Measurements from ENCODE around the gene CLMP. TPM values are rescaled to one million over a fixed set of nuclear protein-coding genes. Genes with fewer than 3 reads are reported as not detected.

Gene CLMP
- total and polyA plus RNA-seq, 9 of the 15 experiments (the other 6 are each of a cell fraction or from before 2014, with no cell fraction given) = 0.02 to 0.15 (median 0.03) TPM; not detected in 6

DNA sequence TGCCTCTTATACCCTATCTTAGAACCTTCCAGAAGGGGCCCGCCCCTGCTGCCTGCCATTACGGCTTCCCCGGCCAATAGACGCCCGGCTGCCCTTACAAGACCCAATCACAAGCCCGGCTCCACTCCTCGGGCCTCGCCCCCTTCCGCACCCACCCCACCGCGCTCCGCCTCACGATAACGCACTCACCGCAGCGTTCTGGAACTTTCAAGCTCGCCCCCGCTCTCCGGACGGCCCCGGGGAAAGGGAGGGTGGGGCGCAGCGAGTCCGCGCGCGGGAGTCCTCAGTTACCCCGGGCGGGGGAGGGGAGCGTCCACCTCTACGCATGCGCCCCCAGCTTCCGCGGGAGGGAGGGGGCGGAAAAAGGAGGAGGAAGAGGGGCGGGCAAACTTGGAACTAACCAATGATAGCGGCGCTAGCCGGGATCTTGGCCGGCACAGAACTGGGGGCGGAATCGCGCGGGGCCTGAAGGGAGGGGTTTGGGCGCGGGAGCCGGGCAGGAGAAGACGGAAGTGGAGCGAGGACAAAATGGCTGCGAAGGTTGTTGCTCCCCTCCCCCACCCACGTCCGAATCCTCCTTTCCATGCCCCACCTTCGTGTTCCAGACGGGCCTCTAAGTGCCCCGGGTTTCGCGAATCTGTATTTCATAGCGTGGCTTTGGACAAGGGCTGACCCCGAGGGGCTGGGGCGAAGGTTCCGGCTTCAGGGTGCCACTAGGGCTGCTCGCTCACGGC is 132.7 kb downstream of the CLMP start (continued):
- TF ChIP-seq RBM34 (IDR thresholded peaks at IDR 0.05; ENCODE audit: borderline replicate concordance, insufficient read depth, low read length) = no peak
- no peak for TF ChIP-seq ESRRB (CRISPR knock-in tag; IDR thresholded peaks at IDR 0.05; ENCODE audit: borderline replicate concordance)
- peak; percentile 26; the same call in 1 of the 2 replicates for TF ChIP-seq CREB1 (IDR thresholded peaks at IDR 0.05)
- TF ChIP-seq CREB1 (CRISPR knock-in tag; IDR thresholded peaks at IDR 0.05) = no peak
- TF ChIP-seq RAD21 (CRISPR knock-in tag; conservative IDR thresholded peaks at IDR 0.05 in 1 of 2, IDR thresholded peaks at IDR 0.05 in 1 of 2) = no peak
- TF ChIP-seq ZNF354B (CRISPR knock-in tag; IDR thresholded peaks at IDR 0.05) = no peak
- TF ChIP-seq CXXC5 (CRISPR knock-in tag; IDR thresholded peaks at IDR 0.05) = peak; percentile 92
- TF ChIP-seq, protein P1, sequence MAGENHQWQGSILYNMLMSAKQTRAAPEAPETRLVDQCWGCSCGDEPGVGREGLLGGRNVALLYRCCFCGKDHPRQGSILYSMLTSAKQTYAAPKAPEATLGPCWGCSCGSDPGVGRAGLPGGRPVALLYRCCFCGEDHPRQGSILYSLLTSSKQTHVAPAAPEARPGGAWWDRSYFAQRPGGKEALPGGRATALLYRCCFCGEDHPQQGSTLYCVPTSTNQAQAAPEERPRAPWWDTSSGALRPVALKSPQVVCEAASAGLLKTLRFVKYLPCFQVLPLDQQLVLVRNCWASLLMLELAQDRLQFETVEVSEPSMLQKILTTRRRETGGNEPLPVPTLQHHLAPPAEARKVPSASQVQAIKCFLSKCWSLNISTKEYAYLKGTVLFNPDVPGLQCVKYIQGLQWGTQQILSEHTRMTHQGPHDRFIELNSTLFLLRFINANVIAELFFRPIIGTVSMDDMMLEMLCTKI (IDR thresholded peaks at IDR 0.05; ENCODE audit: partially characterized antibody) = no peak
- TF ChIP-seq CCNT2 (IDR thresholded peaks at IDR 0.05; ENCODE audit: borderline replicate concordance, extremely low read depth, insufficient read length, low read depth, low read length) = peak; percentile 76
- no peak for TF ChIP-seq CBFA2T3 (IDR thresholded peaks at IDR 0.05)
- TF ChIP-seq HES1 (IDR thresholded peaks at IDR 0.05; ENCODE audit: low read depth) = no peak
- TF ChIP-seq TRIM25 (IDR thresholded peaks at IDR 0.05; ENCODE audit: borderline replicate concordance) = no peak
- TF ChIP-seq, protein P2, sequence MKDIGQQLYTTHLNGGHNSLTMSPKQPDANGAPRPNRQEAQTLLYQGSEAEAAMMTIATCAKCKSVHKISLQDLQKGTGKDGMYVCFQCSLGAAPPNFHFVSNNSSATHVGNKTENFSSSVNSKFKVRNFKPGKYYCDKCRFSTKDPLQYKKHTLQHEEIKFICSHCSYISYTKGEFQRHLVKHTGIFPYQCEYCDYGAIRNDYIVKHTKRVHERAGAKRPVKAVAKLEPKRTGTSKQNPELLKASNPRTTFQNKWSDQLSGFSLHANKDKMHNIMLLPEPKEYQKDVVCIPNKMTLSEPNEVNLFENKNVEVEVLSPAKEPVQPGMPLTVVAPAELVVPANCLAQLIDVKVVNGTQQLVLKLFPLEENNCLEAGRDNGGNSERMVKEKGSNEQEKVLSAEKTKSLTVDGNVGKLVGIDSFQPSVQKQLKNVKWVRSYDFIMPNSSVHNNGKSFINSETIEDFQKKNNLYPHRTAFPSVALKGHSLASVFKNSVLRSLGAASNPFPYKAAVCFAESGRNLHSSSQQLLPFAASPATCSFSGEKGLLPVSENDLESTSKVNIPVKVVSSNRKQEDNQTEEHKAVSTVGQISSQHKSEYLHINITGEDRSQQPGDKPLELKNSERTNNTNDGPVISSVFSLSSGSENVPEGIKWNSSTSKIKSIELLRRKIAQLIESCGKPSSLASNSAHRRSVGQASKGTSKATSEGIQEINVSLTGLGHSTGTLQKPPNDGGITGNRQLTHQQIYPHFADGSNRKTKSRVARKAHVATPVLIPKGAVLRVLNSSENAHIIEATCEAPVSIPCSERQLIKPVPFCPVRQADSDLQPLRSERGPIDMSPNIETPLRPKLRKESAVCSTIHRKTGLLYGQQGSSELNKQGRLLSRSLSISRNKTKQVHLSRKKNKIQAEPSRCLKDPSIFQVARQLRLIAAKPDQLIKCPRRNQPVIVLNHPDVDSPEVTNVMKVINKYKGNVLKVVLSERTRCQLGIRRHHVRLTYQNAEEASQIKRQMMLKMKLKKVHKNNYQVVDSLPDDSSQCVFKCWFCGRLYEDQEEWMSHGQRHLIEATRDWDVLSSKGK (CRISPR knock-in tag; IDR thresholded peaks at IDR 0.05) = no peak
- TF ChIP-seq HSF4 (CRISPR knock-in tag; IDR thresholded peaks at IDR 0.05; ENCODE audit: borderline replicate concordance) = no peak
- TF ChIP-seq MAFF (IDR thresholded peaks at IDR 0.05; ENCODE audit: low read length) = no peak
- no peak for TF ChIP-seq FOXJ3 (CRISPR knock-in tag; IDR thresholded peaks at IDR 0.05)
- 0 out of 2 replicates have a peak, but pooled peaks have one; percentile 17 for TF ChIP-seq HDAC8 (tag; IDR thresholded peaks at IDR 0.05)
- peak; percentile 66 for TF ChIP-seq ETV1 (tag; conservative IDR thresholded peaks at IDR 0.05; ENCODE audit: low read depth)
- no peak for TF ChIP-seq MAFG (tag; conservative IDR thresholded peaks at IDR 0.05)
- no peak for TF ChIP-seq TCF7 (IDR thresholded peaks at IDR 0.05; ENCODE audit: borderline replicate concordance)
- no peak for TF ChIP-seq NBN (IDR thresholded peaks at IDR 0.05; ENCODE audit: low read depth)

Measured in K562 (cell line).